Measurements from ENCODE around the gene MDP1.
A peak's percentile ranks its signal among the peaks of the same experiment; 100 is the strongest.

Gene MDP1

GRCh38 chr14:24177891-24178290, 38.0 kb downstream of the MDP1 start:
- peak overlapping the region; percentile 60 for H3K27ac ChIP-seq
- TF ChIP-seq, protein P1, sequence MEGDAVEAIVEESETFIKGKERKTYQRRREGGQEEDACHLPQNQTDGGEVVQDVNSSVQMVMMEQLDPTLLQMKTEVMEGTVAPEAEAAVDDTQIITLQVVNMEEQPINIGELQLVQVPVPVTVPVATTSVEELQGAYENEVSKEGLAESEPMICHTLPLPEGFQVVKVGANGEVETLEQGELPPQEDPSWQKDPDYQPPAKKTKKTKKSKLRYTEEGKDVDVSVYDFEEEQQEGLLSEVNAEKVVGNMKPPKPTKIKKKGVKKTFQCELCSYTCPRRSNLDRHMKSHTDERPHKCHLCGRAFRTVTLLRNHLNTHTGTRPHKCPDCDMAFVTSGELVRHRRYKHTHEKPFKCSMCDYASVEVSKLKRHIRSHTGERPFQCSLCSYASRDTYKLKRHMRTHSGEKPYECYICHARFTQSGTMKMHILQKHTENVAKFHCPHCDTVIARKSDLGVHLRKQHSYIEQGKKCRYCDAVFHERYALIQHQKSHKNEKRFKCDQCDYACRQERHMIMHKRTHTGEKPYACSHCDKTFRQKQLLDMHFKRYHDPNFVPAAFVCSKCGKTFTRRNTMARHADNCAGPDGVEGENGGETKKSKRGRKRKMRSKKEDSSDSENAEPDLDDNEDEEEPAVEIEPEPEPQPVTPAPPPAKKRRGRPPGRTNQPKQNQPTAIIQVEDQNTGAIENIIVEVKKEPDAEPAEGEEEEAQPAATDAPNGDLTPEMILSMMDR (conservative IDR thresholded peaks at IDR 0.05; ENCODE audit: low read depth), result no peak
- ChIA-PET CTCF (interaction anchor here (1.2 kb wide), 1 partner anchor 17 kb away, joined by 3 read pairs; the partner anchor contains the start of gene IRF9), POLR2A (ENCODE audit: low non-redundant PET) (no interaction called here)
- DNase-seq (ENCODE audit: low spot score), result no peak

DNA sequence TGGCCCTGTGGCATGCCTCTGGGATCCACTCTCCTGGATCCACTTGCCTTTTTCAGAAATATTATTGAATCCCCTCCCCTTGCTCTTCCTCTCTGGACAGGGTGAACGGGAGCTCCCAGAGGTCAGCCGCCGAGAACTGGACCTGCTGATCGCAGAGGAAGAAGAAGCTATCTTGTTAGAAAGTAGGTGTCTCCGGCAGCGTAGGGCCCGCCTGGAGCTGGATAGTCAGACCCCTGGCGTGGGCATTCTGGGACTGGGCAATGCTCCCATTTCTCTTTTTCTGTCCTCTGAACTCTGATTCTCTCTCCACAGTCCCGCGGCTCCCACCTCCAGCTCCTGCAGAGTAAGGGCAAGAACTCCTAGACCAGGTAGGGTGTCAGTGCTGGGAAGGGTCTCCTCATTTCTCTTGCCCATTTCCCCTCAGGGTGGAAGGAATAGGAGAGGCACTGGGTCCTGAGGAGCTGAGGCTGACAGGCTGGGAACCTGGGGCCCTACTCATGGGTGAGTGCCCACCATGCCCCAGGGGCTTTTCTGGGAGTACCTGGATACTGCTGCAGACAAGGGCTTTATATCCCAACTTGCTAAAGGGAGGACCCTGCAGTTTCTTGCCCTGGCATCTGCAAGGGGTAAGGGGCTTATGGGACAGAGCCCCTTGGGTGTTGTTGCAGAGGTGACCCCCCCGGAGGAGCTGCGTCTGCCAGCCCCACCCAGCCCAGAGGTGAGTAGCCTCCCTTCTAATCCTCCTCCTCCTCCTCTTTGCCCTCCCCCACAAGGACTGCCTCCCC, 38.6 kb downstream of the MDP1 start:
- no peak for DNase-seq (ENCODE audit: low spot score)
- CTCF ChIA-PET, result interaction anchor here (1.2 kb wide), 1 partner anchor 16 kb away, joined by 3 read pairs; the partner anchor contains the start of gene IRF9
- POLR2A ChIA-PET (ENCODE audit: low non-redundant PET), result no interaction called here

GRCh38 chr14:24176599-24176998, 39.3 kb downstream of the MDP1 start:
- CTCF ChIA-PET, result interaction anchor here (1.2 kb wide), 1 partner anchor 15 kb away, joined by 3 read pairs; the partner anchor contains the start of gene IRF9
- peak overlapping the region; percentile 60 for H3K27ac ChIP-seq
- TF ChIP-seq, protein P1 (conservative IDR thresholded peaks at IDR 0.05; ENCODE audit: low read depth), result no peak
- DNase-seq (ENCODE audit: low spot score), result no peak
- POLR2A ChIA-PET (ENCODE audit: low non-redundant PET), result no interaction called here

More for the DNA sequence above, 38.6 kb downstream of the MDP1 start:
- TF ChIP-seq, protein P1 (conservative IDR thresholded peaks at IDR 0.05; ENCODE audit: low read depth), result no peak
- peak overlapping the region; percentile 60 for H3K27ac ChIP-seq

- peak overlapping the region; percentile 5 for H3K27ac ChIP-seq
- TF ChIP-seq, protein P1 (conservative IDR thresholded peaks at IDR 0.05; ENCODE audit: low read depth), result no peak
- ChIA-PET POLR2A (ENCODE audit: low non-redundant PET) (interaction anchor here (0.6 kb wide), 1 partner anchor 79 kb away, joined by 4 read pairs; no protein-coding TSS in a partner anchor), CTCF (interaction anchor here (0.6 kb wide), 1 partner anchor 98 kb away, joined by 3 read pairs; no protein-coding TSS in a partner anchor)
- no peak for DNase-seq (ENCODE audit: low spot score)
These were observed 43.0 kb downstream of the MDP1 start for GRCh38 chr14:24172871-24173281.

- DNase-seq (ENCODE audit: low spot score), result no peak
- ChIA-PET CTCF (no interaction called here), POLR2A (ENCODE audit: low non-redundant PET) (no interaction called here)
- TF ChIP-seq, protein P1 (conservative IDR thresholded peaks at IDR 0.05; ENCODE audit: low read depth), result no peak
- H3K27ac ChIP-seq, result no peak overlapping the region
These were observed 43.5 kb downstream of the MDP1 start for GRCh38 chr14:24172261-24172860.

DNA sequence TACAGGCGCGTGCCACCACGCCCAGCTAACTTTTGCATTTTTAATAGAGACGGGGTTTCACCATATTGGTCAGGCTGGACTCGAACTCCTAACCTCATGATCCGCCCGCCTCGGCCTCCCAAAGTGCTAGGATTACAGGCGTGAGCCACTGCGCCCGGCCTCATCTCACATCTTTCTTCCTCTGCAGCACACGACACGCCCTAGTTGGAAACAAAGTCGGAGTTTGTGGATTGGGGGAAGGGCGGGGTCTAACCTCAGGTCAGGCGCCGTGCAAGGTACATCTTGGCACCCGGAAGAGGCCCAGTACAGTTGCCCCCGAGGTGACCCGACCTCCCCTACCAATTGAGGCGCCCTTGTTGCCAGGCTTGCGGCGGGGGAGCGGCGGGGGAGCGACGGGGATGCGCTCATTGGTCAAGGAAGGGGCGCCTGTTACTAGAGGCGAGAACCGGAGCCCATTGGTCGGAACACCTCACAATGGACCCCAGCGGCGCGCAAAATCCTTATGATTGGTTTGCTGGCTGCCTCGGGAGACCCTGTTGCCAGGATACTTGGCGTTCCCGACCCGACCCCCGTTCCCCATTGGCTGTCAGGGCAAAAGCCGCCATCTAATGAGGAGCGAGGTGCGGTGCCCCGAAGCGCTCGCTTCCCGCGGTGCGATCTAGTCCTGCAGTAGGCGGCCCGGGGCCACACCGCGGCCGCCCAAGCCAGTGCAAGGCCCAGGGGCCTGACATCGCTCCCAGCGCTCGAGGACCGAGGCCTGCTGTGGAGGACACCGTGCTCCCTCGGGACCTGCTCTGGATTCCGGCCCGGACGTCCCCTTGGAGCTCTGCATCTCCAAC, 44.2 kb downstream of the MDP1 start, which contains the start of gene REC8:
Gene REC8 (plus strand): TSS at position 659 of the 839 bp plus-strand sequence. CDS start 473 bp downstream, outside the sequence.
- TF ChIP-seq, protein P1 (conservative IDR thresholded peaks at IDR 0.05; ENCODE audit: low read depth), result no peak
- POLR2A ChIA-PET (ENCODE audit: low non-redundant PET), result interaction anchor here (0.6 kb wide), 1 partner anchor 11 kb away, joined by 7 read pairs; no protein-coding TSS in a partner anchor
- DNase-seq (ENCODE audit: low spot score), result no peak
- CTCF ChIA-PET, result no interaction called here
- H3K27ac ChIP-seq, result peak within 1 kb of the TSS; percentile 5; the same call in 1 of the 2 replicates

All from RWPE1 (cell line).